ENCODE results near the gene MIA3. TPM values are rescaled to one million over a fixed set of nuclear protein-coding genes. Genes with fewer than 3 reads are reported as not detected.

Gene MIA3
- total and polyA plus RNA-seq, 2 donors from 2014 or later = 19.1 to 51.5 TPM

- peak; percentile 97 for FAIRE-seq
- intact Hi-C loops (cut with DNase I) = no loop called here
- peak; percentile 98 to 100 (median 99) for DNase-seq
These were observed 26.2 kb downstream of the MIA3 start for GRCh38 chr1:222643938-222644635.

GRCh38 chr1:222644636-222644980, 26.7 kb downstream of the MIA3 start:
- TF ChIP-seq CTCF (IDR thresholded peaks at IDR 0.05; ENCODE audit: borderline replicate concordance, extremely low read depth, insufficient read depth) = no peak
- intact Hi-C loops (cut with DNase I) = no loop called here
- no peak for FAIRE-seq
- Histone ChIP-seq H3K36me3 (ENCODE audit: control insufficient read depth in 2 of 3, insufficient read depth in 3 of 3, low read length in 3 of 3) (peaks cover 0 to 3% (median 0%) of the 10 kb centered on the region in 3 donors), H3K27me3 (ENCODE audit: control insufficient read depth, insufficient read depth, low read length) (no peaks in the 10 kb centered on the region), H3K9me3 (ENCODE audit: control insufficient read depth in 2 of 3, insufficient read depth in 1 of 3, low read length in 3 of 3) (no peaks in the 10 kb centered on the region), H3K9ac (ENCODE audit: low read length in 3 of 3) (peak overlapping the region; percentile 90 to 98 (median 97)), H3K4me3 (ENCODE audit: low read length in 3 of 3) (peak overlapping the region; percentile 90 to 96 (median 95)), H3K4me1 (ENCODE audit: control insufficient read depth in 2 of 3, insufficient read depth in 2 of 3, low read depth in 1 of 3, low read length in 3 of 3) (peaks cover 0 to 13% (median 4%) of the 10 kb centered on the region in 3 donors), H3K27ac (ENCODE audit: low read depth in 2 of 2, low read length in 2 of 2) (peak overlapping the region; percentile 90 to 91)
- no peak for DNase-seq

More at GRCh38 chr1:222643938-222644635, 26.2 kb downstream of the MIA3 start:
- Histone ChIP-seq H3K27me3 (ENCODE audit: control insufficient read depth, insufficient read depth, low read length) (no peaks in the 10 kb centered on the region), H3K4me3 (ENCODE audit: low read length in 3 of 3) (peak overlapping the region; percentile 90 to 96 (median 95)), H3K4me1 (ENCODE audit: control insufficient read depth in 2 of 3, insufficient read depth in 2 of 3, low read depth in 1 of 3, low read length in 3 of 3) (peaks cover 0 to 13% (median 4%) of the 10 kb centered on the region in 3 donors), H3K36me3 (ENCODE audit: control insufficient read depth in 2 of 3, insufficient read depth in 3 of 3, low read length in 3 of 3) (peaks cover 0 to 2% (median 0%) of the 10 kb centered on the region in 3 donors), H3K9ac (ENCODE audit: low read length in 3 of 3) (peak overlapping the region; percentile 90 to 98 (median 97)), H3K9me3 (ENCODE audit: control insufficient read depth in 2 of 3, insufficient read depth in 1 of 3, low read length in 3 of 3) (no peaks in the 10 kb centered on the region), H3K27ac (ENCODE audit: low read depth in 2 of 2, low read length in 2 of 2) (peak overlapping the region; percentile 91 to 92)
- TF ChIP-seq CTCF (IDR thresholded peaks at IDR 0.05; ENCODE audit: borderline replicate concordance, extremely low read depth, insufficient read depth) = peak; percentile 1

GRCh38 chr1:222652676-222653075, 34.8 kb downstream of the MIA3 start:
- no peak overlapping the region for H3K9ac ChIP-seq (ENCODE audit: low read length in 3 of 3)
- no peaks in the 10 kb centered on the region for H3K4me1 ChIP-seq (ENCODE audit: control insufficient read depth in 2 of 3, insufficient read depth in 2 of 3, low read depth in 1 of 3, low read length in 3 of 3)
- TF ChIP-seq CTCF (IDR thresholded peaks at IDR 0.05; ENCODE audit: borderline replicate concordance, extremely low read depth, insufficient read depth) = no peak
- H3K27ac ChIP-seq (ENCODE audit: low read depth in 2 of 2, low read length in 2 of 2) = no peak overlapping the region
- DNase-seq = no peak
- no peaks in the 10 kb centered on the region for H3K9me3 ChIP-seq (ENCODE audit: control insufficient read depth in 2 of 3, insufficient read depth in 1 of 3, low read length in 3 of 3)
- no peak for FAIRE-seq
- intact Hi-C loops (cut with DNase I) = no loop called here
- peaks cover 22 to 59% (median 34%) of the 10 kb centered on the region in 3 donors for H3K36me3 ChIP-seq (ENCODE audit: control insufficient read depth in 2 of 3, insufficient read depth in 3 of 3, low read length in 3 of 3)
- no peak overlapping the region for H3K4me3 ChIP-seq (ENCODE audit: low read length in 3 of 3)
- H3K27me3 ChIP-seq (ENCODE audit: control insufficient read depth, insufficient read depth, low read length) = no peaks in the 10 kb centered on the region

Measured in kidney (tissue), 14 donors.